Activated CD4-positive, alpha-beta T cell treated with anti-CD3 and anti-CD28 coated beads for 36 hours (primary cell): ENCODE data around the gene ZNF654. TPM values are rescaled to one million over a fixed set of nuclear protein-coding genes. Genes with fewer than 3 reads are reported as not detected.
A peak's percentile ranks its signal among the peaks of the same experiment; 100 is the strongest.
"Not testable (repeated sequence)": the region's sequence is repeated elsewhere in the genome, so short reads cannot be mapped to it uniquely, and the experiment has no call there.

ENCODE experiments used
- ATAC-seq: fragments of 200-7000 bp; cut with Tn5 transposase; one replicate; pipeline ENCODE4 v1.10.0; 2021; ENCODE audit warnings: mild to moderate bottlenecking, moderate library complexity
- CTCF ChIA-PET: fragments of 350-600 bp; sonication (Branson Sonifier 250); formaldehyde crosslinking; loops from one replicate; lab custom pipeline; 2021; ENCODE audit warnings: antibody characterized with exemption; lab: Charles Lee
- POLR2A ChIA-PET: fragments of 350-600 bp; sonication (Branson Sonifier 250); formaldehyde crosslinking; loops from one replicate; lab custom pipeline; 2021; ENCODE audit warnings: antibody characterized with exemption, inconsistent platforms; lab: Charles Lee
- DNase-seq: peaks from one replicate; pipeline ENCODE4 v3.0.0-alpha.2; 2020
- H3K27ac Mint-ChIP-seq: one replicate; pipeline ENCODE4 v1.8.0; 2021; ENCODE audit warnings: mixed read lengths
- H3K27me3 Mint-ChIP-seq: one replicate; pipeline ENCODE4 v1.8.0; 2021; ENCODE audit warnings: mixed read lengths
- H3K36me3 Mint-ChIP-seq: one replicate; pipeline ENCODE4 v1.8.0; 2021; ENCODE audit warnings: low read depth, mixed read lengths
- H3K4me1 Mint-ChIP-seq: one replicate; pipeline ENCODE4 v1.8.0; 2021; ENCODE audit warnings: mixed read lengths
- H3K4me3 Mint-ChIP-seq: one replicate; pipeline ENCODE4 v1.8.0; 2021; ENCODE audit warnings: mild to moderate bottlenecking, moderate library complexity, mixed read lengths
- H3K9me3 Mint-ChIP-seq: one replicate; pipeline ENCODE4 v1.8.0; 2021; ENCODE audit warnings: low read depth, mixed read lengths
- intact Hi-C, 2 experiments: fragments of 100-400 bp; cut with DNase I in 1 of 2; cut with micrococcal nuclease in 1 of 2; formaldehyde crosslinking; loops; one replicate each; pipeline versions ENCODE4 v1.14.2 to v1.15.1; 2022 to 2024; cut with DNase I, micrococcal nuclease
- total RNA-seq, 2 experiments: library from RNA; stranded (reverse); gene quantifications; one replicate each; pipeline ENCODE4 v1.2.3, GENCODE V29; 2021

ZNF654 gene
- 10 to 100 TPM; 21.3 to 28.9 TPM for total RNA-seq

GRCh38 chr3:88058581-88059379 lies at the start of gene ZNF654, which contains the start of gene CGGBP1:
ZNF654 (plus strand) TSS chr3:88059255; CDS start chr3:88059320, 65 bp downstream.
CGGBP1 (minus strand) TSS chr3:88059005; CDS start chr3:88055976, 3,029 bp downstream.
- DNase-seq, result peak; percentile 99
- intact Hi-C loops, result loop anchor here (1.0 to 5.0 kb wide), 5 partner anchors 27 to 831 kb away; partner anchors contain the start of genes C3orf38 (in 2 of the 2) and CHMP2B (in 1 of the 2)
- ChIA-PET CTCF (interaction anchor here (1.3 to 1.5 kb wide), 2 partner anchors 27 to 772 kb away, joined by 3 read pairs; no protein-coding TSS in a partner anchor), POLR2A (interaction anchor here (0.7 to 2.0 kb wide), 2 partner anchors 90 to 518 kb away, joined by 3 to 15 read pairs; partner anchors contain the start of gene C3orf38)
- Mint-ChIP-seq H3K4me1 (peaks cover 47% of the 10 kb centered on the region), H3K27ac (peak within 1 kb of the TSS; percentile 97), H3K27me3 (no peaks in the 10 kb centered on the region), H3K36me3 (peaks cover 37% of the 10 kb centered on the region), H3K9me3 (no peaks in the 10 kb centered on the region), H3K4me3 (peak within 1 kb of the TSS; percentile 94)
- ATAC-seq, result peak; percentile 96

- Mint-ChIP-seq H3K27ac (no peak overlapping the region), H3K4me3 (no peak overlapping the region), H3K9me3 (no peaks in the 10 kb centered on the region), H3K4me1 (no peaks in the 10 kb centered on the region), H3K27me3 (no peaks in the 10 kb centered on the region), H3K36me3 (no peaks in the 10 kb centered on the region)
- DNase-seq, result no peak
- POLR2A ChIA-PET, result no interaction called here
- ATAC-seq, result no peak
- intact Hi-C loops, result no loop called here
- CTCF ChIA-PET, result interaction anchor here (1.0 kb wide), 1 partner anchor 23 kb away, joined by 3 read pairs; no protein-coding TSS in a partner anchor
Observed at GRCh38 chr3:88010810-88011209, 48.2 kb upstream of the ZNF654 start.

GRCh38 chr3:88013592-88013991 lies 45.5 kb upstream of the ZNF654 start:
- H3K27ac Mint-ChIP-seq, result no peak overlapping the region
- H3K27me3 Mint-ChIP-seq, result no peaks in the 10 kb centered on the region
- DNase-seq (no peak), ATAC-seq (no peak)
- H3K4me3 Mint-ChIP-seq, result no peak overlapping the region
- ChIA-PET POLR2A (no interaction called here), CTCF (interaction anchor here (0.6 to 1.7 kb wide), 4 partner anchors 11 to 242 kb away, joined by 3 to 5 read pairs (median 4); no protein-coding TSS in a partner anchor)
- intact Hi-C loops, result no loop called here
- peaks cover 4% of the 10 kb centered on the region for H3K4me1 Mint-ChIP-seq
- H3K36me3 Mint-ChIP-seq, result no peaks in the 10 kb centered on the region
- H3K9me3 Mint-ChIP-seq, result no peaks in the 10 kb centered on the region

GRCh38 chr3:88015656-88016055 lies 43.4 kb upstream of the ZNF654 start:
- intact Hi-C loops, H3K4me1 Mint-ChIP-seq, POLR2A ChIA-PET, H3K27ac Mint-ChIP-seq, H3K4me3 Mint-ChIP-seq, DNase-seq, H3K27me3 Mint-ChIP-seq, CTCF ChIA-PET, H3K9me3 Mint-ChIP-seq, H3K36me3 Mint-ChIP-seq, ATAC-seq: not testable (repeated sequence)

GRCh38 chr3:88019024-88019423 lies 40.0 kb upstream of the ZNF654 start:
- intact Hi-C loops, result no loop called here
- DNase-seq (no peak), ATAC-seq (peak; percentile 57)
- no peaks in the 10 kb centered on the region for H3K36me3 Mint-ChIP-seq
- H3K4me1 Mint-ChIP-seq, result peaks cover 8% of the 10 kb centered on the region
- ChIA-PET CTCF (interaction anchor here (0.8 to 1.5 kb wide), 3 partner anchors 10 to 247 kb away, joined by 3 to 6 read pairs (median 3); no protein-coding TSS in a partner anchor), POLR2A (no interaction called here)
- H3K4me3 Mint-ChIP-seq, result no peak overlapping the region
- peaks cover 2% of the 10 kb centered on the region for H3K9me3 Mint-ChIP-seq
- H3K27ac Mint-ChIP-seq, result no peak overlapping the region
- H3K27me3 Mint-ChIP-seq, result no peaks in the 10 kb centered on the region

GRCh38 chr3:88025001-88025552 lies 34.0 kb upstream of the ZNF654 start:
- CTCF ChIA-PET, result no interaction called here
- intact Hi-C loops, result no loop called here
- POLR2A ChIA-PET, result no interaction called here
- peaks cover 2% of the 10 kb centered on the region for H3K9me3 Mint-ChIP-seq
- DNase-seq, result no peak
- no peaks in the 10 kb centered on the region for H3K27me3 Mint-ChIP-seq
- ATAC-seq, result no peak
- no peak overlapping the region for H3K27ac Mint-ChIP-seq
- H3K4me1 Mint-ChIP-seq, result peaks cover 6% of the 10 kb centered on the region
- no peak overlapping the region for H3K4me3 Mint-ChIP-seq
- H3K36me3 Mint-ChIP-seq, result no peaks in the 10 kb centered on the region

GRCh38 chr3:88028876-88029275 lies 30.2 kb upstream of the ZNF654 start:
- no peak for ATAC-seq
- CTCF ChIA-PET, result interaction anchor here (1.3 to 2.0 kb wide), 3 partner anchors 9 to 85 kb away, joined by 5 to 7 read pairs (median 6); no protein-coding TSS in a partner anchor

GRCh38 chr3:88030210-88030609 lies 28.8 kb upstream of the ZNF654 start:
- H3K36me3 Mint-ChIP-seq, result no peaks in the 10 kb centered on the region
- peaks cover 32% of the 10 kb centered on the region for H3K4me1 Mint-ChIP-seq
- H3K27me3 Mint-ChIP-seq, result no peaks in the 10 kb centered on the region
- H3K9me3 Mint-ChIP-seq, result no peaks in the 10 kb centered on the region
- H3K4me3 Mint-ChIP-seq, result peak overlapping the region; percentile 33
- intact Hi-C loops, result loop anchor here in 1 of 2 experiments (5.0 kb wide), 1 partner anchor 82 kb away; no protein-coding TSS in a partner anchor
- ChIA-PET POLR2A (no interaction called here), CTCF (interaction anchor here (1.3 kb wide), 1 partner anchor 11 kb away, joined by 6 read pairs; no protein-coding TSS in a partner anchor)
- no peak overlapping the region for H3K27ac Mint-ChIP-seq
- no peak for ATAC-seq
- no peak for DNase-seq

More at GRCh38 chr3:88028876-88029275, 30.2 kb upstream of the ZNF654 start:
- no peaks in the 10 kb centered on the region for H3K27me3 Mint-ChIP-seq
- POLR2A ChIA-PET, result no interaction called here
- no peaks in the 10 kb centered on the region for H3K9me3 Mint-ChIP-seq
- peaks cover 30% of the 10 kb centered on the region for H3K4me1 Mint-ChIP-seq
- H3K36me3 Mint-ChIP-seq, result no peaks in the 10 kb centered on the region
- no peak for DNase-seq
- intact Hi-C loops, result no loop called here
- no peak overlapping the region for H3K4me3 Mint-ChIP-seq
- H3K27ac Mint-ChIP-seq, result no peak overlapping the region

- intact Hi-C loops, result loop anchor here (1.0 to 5.0 kb wide), 2 partner anchors 28 to 81 kb away; partner anchors contain the start of genes CGGBP1 (in 1 of the 2) and ZNF654 (in 1 of the 2)
- POLR2A ChIA-PET, result interaction anchor here (0.9 kb wide), 1 partner anchor 29 kb away, joined by 3 read pairs; no protein-coding TSS in a partner anchor
- CTCF ChIA-PET, result interaction anchor here (1.0 to 2.0 kb wide), 6 partner anchors 18 to 81 kb away, joined by 3 to 6 read pairs (median 3); partner anchors contain the start of gene CGGBP1
- H3K9me3 Mint-ChIP-seq, result no peaks in the 10 kb centered on the region
- DNase-seq, result peak; percentile 29
- ATAC-seq, result peak; percentile 88
- no peaks in the 10 kb centered on the region for H3K27me3 Mint-ChIP-seq
- H3K36me3 Mint-ChIP-seq, result no peaks in the 10 kb centered on the region
- H3K4me1 Mint-ChIP-seq, result peaks cover 32% of the 10 kb centered on the region
- peak overlapping the region; percentile 68 for H3K4me3 Mint-ChIP-seq
- peak overlapping the region; percentile 80 for H3K27ac Mint-ChIP-seq
Observed at GRCh38 chr3:88031642-88032077, 27.4 kb upstream of the ZNF654 start.

- intact Hi-C loops, result loop anchor here in 1 of 2 experiments (5.0 kb wide), 1 partner anchor 80 kb away; no protein-coding TSS in a partner anchor
- Mint-ChIP-seq H3K36me3 (no peaks in the 10 kb centered on the region), H3K27me3 (no peaks in the 10 kb centered on the region), H3K27ac (peak overlapping the region; percentile 87), H3K9me3 (no peaks in the 10 kb centered on the region), H3K4me1 (peaks cover 32% of the 10 kb centered on the region), H3K4me3 (peak overlapping the region; percentile 68)
- peak; percentile 13 for ATAC-seq
- POLR2A ChIA-PET, result interaction anchor here (0.9 kb wide), 1 partner anchor 28 kb away, joined by 3 read pairs; no protein-coding TSS in a partner anchor
- no peak for DNase-seq
- CTCF ChIA-PET, result interaction anchor here (0.6 to 2.0 kb wide), 7 partner anchors 15 to 81 kb away, joined by 3 to 6 read pairs (median 3); partner anchors contain the start of gene CGGBP1
Observed at GRCh38 chr3:88032245-88032644, 26.8 kb upstream of the ZNF654 start.
